Activated CD8-positive, alpha-beta memory T cell treated with anti-CD3 and anti-CD28 coated beads, Interleukin-2, amount 50 U/mL, for 48 hours (primary cell): ENCODE measurements around the gene KCNS3.
"Not testable (repeated sequence)": the region's sequence is repeated elsewhere in the genome, so short reads cannot be mapped to it uniquely, and the experiment has no call there.

Source experiments
- DNase-seq: peaks from one replicate; pipeline ENCODE4 v3.0.0-alpha.2; 2020

Gene KCNS3

GRCh38 chr2:17950006-17950405 is 71.5 kb downstream of the KCNS3 start:
- no peak for DNase-seq

- DNase-seq, result no peak
Observed at GRCh38 chr2:17951563-17951962, 73.1 kb downstream of the KCNS3 start.

GRCh38 chr2:17958466-17959092 is 80.1 kb downstream of the KCNS3 start:
- no peak for DNase-seq

GRCh38 chr2:17959356-17959755 is 80.9 kb downstream of the KCNS3 start:
- no peak for DNase-seq

- DNase-seq, result no peak
Observed at GRCh38 chr2:17959833-17960232, 81.4 kb downstream of the KCNS3 start.

GRCh38 chr2:17960925-17961324 is 82.5 kb downstream of the KCNS3 start:
- no peak for DNase-seq

- no peak for DNase-seq
Observed at GRCh38 chr2:17961789-17962188, 83.3 kb downstream of the KCNS3 start.

- no peak for DNase-seq
Observed at GRCh38 chr2:17962876-17963275, 84.4 kb downstream of the KCNS3 start.

GRCh38 chr2:17963571-17963970 is 85.1 kb downstream of the KCNS3 start:
- DNase-seq, result not testable (repeated sequence)

- DNase-seq, result no peak
Observed at GRCh38 chr2:17965196-17965595, 86.7 kb downstream of the KCNS3 start.

- DNase-seq, result no peak
Observed at GRCh38 chr2:17966798-17967197, 88.3 kb downstream of the KCNS3 start.

- DNase-seq, result no peak
Observed at GRCh38 chr2:17969661-17970060, 91.2 kb downstream of the KCNS3 start.

- DNase-seq, result no peak
Observed at GRCh38 chr2:17971531-17972125, 93.2 kb downstream of the KCNS3 start.

GRCh38 chr2:17972991-17973390 is 94.5 kb downstream of the KCNS3 start:
- no peak for DNase-seq

- no peak for DNase-seq
Observed at GRCh38 chr2:17975401-17975800, 96.9 kb downstream of the KCNS3 start.

GRCh38 chr2:17976871-17977746 is 98.6 kb downstream of the KCNS3 start:
- no peak for DNase-seq

GRCh38 chr2:17979707-17980106 is 101.2 kb downstream of the KCNS3 start:
- DNase-seq, result no peak

GRCh38 chr2:17981936-17982335 is 103.5 kb downstream of the KCNS3 start:
- no peak for DNase-seq
